Astrocyte (in vitro differentiated cells and primary cell): ENCODE data around the gene CUEDC1.

Experiments used
- EZH2 ChIP-seq: IDR thresholded peaks from 2 replicates; pipeline ENCODE4 v1.6.1; 2012; ENCODE audit warnings: mild to moderate bottlenecking, low read length, inconsistent platforms; ENCODE audit not compliant: insufficient read depth
- TF ChIP-seq, protein P1 (sequence below): IDR thresholded peaks from 2 replicates; pipeline ENCODE4 v1.5.1; 2011; ENCODE audit warnings: low read depth, mild to moderate bottlenecking, inconsistent platforms, low read length, moderate library complexity; ENCODE audit not compliant: insufficient read depth

DNA sequence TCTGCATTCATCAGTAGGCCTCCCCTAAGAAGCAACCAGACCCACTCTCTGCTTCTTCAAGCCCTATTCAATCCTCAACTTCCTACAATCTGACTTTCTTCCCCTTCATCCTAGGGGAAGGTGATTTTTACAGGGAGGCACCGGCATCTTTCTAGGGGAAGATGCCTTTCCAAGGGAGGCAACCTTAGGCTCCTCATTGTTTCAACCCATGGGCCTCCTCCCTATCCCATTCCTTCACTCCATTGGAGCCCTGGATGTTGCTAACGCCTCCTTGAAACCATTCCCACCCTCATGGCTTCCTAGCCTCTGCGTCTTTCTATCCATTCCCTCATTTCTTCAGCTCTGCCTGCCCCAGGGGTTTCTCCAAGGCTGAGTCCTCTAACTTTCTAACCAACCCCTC, 2.7 kb upstream of the CUEDC1 start:
- TF ChIP-seq, protein P1, sequence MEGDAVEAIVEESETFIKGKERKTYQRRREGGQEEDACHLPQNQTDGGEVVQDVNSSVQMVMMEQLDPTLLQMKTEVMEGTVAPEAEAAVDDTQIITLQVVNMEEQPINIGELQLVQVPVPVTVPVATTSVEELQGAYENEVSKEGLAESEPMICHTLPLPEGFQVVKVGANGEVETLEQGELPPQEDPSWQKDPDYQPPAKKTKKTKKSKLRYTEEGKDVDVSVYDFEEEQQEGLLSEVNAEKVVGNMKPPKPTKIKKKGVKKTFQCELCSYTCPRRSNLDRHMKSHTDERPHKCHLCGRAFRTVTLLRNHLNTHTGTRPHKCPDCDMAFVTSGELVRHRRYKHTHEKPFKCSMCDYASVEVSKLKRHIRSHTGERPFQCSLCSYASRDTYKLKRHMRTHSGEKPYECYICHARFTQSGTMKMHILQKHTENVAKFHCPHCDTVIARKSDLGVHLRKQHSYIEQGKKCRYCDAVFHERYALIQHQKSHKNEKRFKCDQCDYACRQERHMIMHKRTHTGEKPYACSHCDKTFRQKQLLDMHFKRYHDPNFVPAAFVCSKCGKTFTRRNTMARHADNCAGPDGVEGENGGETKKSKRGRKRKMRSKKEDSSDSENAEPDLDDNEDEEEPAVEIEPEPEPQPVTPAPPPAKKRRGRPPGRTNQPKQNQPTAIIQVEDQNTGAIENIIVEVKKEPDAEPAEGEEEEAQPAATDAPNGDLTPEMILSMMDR, result no peak
- no peak for TF ChIP-seq EZH2
